T-cell (primary cell): Measurements from ENCODE around the gene WDR59. TPM values are rescaled to one million over a fixed set of nuclear protein-coding genes. Genes with fewer than 3 reads are reported as not detected.
"Not testable (repeated sequence)": the region's sequence is repeated elsewhere in the genome, so short reads cannot be mapped to it uniquely, and the experiment has no call there.

Experiments used
- ATAC-seq, 4 experiments: fragments of 200-7000 bp in 3 of 4; fragments of 150-1000 bp in 1 of 4; cut with Tn5 transposase; replicated peaks in 1 of 4; 1 replicate in 3 of 4; 2 replicates in 1 of 4; pipeline ENCODE4 v1.10.0; 2021; ENCODE audit warnings: moderate library complexity in 3 of 4, mild to moderate bottlenecking in 2 of 4, moderate number of reproducible peaks in 1 of 4
- CTCF ChIA-PET, 2 donors: fragments of 300-600 bp; sonication (Branson Sonifier 250); formaldehyde crosslinking; loops; one replicate each; lab custom pipeline; 2022; ENCODE audit warnings: antibody characterized with exemption in 2 of 2; lab: Charles Lee
- POLR2A ChIA-PET, 2 donors: fragments of 300-600 bp; sonication (Branson Sonifier 250); formaldehyde crosslinking; loops; one replicate each; lab custom pipeline; 2022; ENCODE audit warnings: antibody characterized with exemption in 2 of 2; lab: Charles Lee
- DNase-seq, 35 experiments: peaks; one replicate each; pipeline versions ENCODE4 v3.0.0 to v3.0.0-alpha.2; 2013 to 2023
- H3K27ac ChIP-seq: one replicate; pipeline ENCODE4 v1.5.1; 2013; ENCODE audit warnings: low read length
- H3K27me3 ChIP-seq, 2 experiments: replicated peaks in 1 of 2; 1 replicate in 1 of 2; 2 replicates in 1 of 2; pipeline versions ENCODE4 v1.6.1 to v1.7.0; 2013; ENCODE audit warnings: low read length in 1 of 2, mixed read lengths in 1 of 2; ENCODE audit not compliant: control insufficient read depth in 2 of 2, insufficient read depth in 2 of 2; ENCODE audit errors: extremely low read depth in 1 of 2
- H3K36me3 ChIP-seq, 2 donors: 1 replicate in 1 of 2; 2 replicates in 1 of 2; pipeline versions ENCODE4 v1.6.1 to v1.7.0; 2013; ENCODE audit warnings: low read length in 1 of 2; ENCODE audit not compliant: control insufficient read depth in 2 of 2, insufficient read depth in 1 of 2; ENCODE audit errors: extremely low read depth in 1 of 2
- H3K4me1 ChIP-seq, 2 experiments: 1 replicate in 1 of 2; 2 replicates in 1 of 2; pipeline versions ENCODE4 v1.6.1 to v1.7.0; 2013; ENCODE audit warnings: low read length in 2 of 2, mixed read lengths in 1 of 2; ENCODE audit not compliant: insufficient read depth in 2 of 2, control insufficient read depth in 1 of 2; ENCODE audit errors: extremely low read depth in 1 of 2
- H3K4me3 ChIP-seq, 2 donors: 1 replicate in 1 of 2; 2 replicates in 1 of 2; pipeline versions ENCODE4 v1.5.1 to v1.7.0; 2013; ENCODE audit warnings: mild to moderate bottlenecking in 2 of 2, low read length in 1 of 2, moderate library complexity in 1 of 2; ENCODE audit not compliant: control insufficient read depth in 1 of 2; ENCODE audit errors: extremely low read depth in 1 of 2
- H3K9me3 ChIP-seq: 2 replicates; pipeline ENCODE4 v1.7.0; 2013
- H3K27ac Mint-ChIP-seq, 2 donors: one replicate each; pipeline ENCODE4 v1.8.0; 2020 to 2021; ENCODE audit warnings: mild to moderate bottlenecking in 2 of 2, mixed read lengths in 2 of 2
- H3K27me3 Mint-ChIP-seq, 2 donors: one replicate each; pipeline ENCODE4 v1.8.0; 2021 to 2022; ENCODE audit warnings: mixed read lengths in 2 of 2
- H3K36me3 Mint-ChIP-seq: one replicate; pipeline ENCODE4 v1.8.0; 2021; ENCODE audit warnings: mixed read lengths
- H3K4me1 Mint-ChIP-seq, 3 donors: one replicate each; pipeline ENCODE4 v1.8.0; 2020 to 2022; ENCODE audit warnings: mixed read lengths in 3 of 3, mild to moderate bottlenecking in 1 of 3
- H3K4me3 Mint-ChIP-seq, 3 donors: one replicate each; pipeline ENCODE4 v1.8.0; 2020 to 2022; ENCODE audit warnings: mild to moderate bottlenecking in 3 of 3, mixed read lengths in 3 of 3, moderate library complexity in 3 of 3
- H3K9me3 Mint-ChIP-seq, 3 donors: one replicate each; pipeline ENCODE4 v1.8.0; 2020 to 2022; ENCODE audit warnings: mixed read lengths in 3 of 3
- WGBS: methylation state at CpG from one replicate; pipeline ENCODE4 v1.1.5; 2013; ENCODE audit warnings: missing lambda C conversion rate; ENCODE audit not compliant: insufficient coverage; 5-methylcytosine and 5-hydroxymethylcytosine counted together
- total RNA-seq, 35 experiments: library from RNA in 6 of 35; stranded (reverse) in 6 of 35; fragments of 120-200 nt in 1 of 35; gene quantifications; one replicate each; pipeline versions ENCODE4 v1.2.1 to v1.2.4 and lab custom pipeline; 2013 to 2026

WDR59 gene
- total RNA-seq, 5 donors from 2014 or later (not counting 1 experiment from before 2014, with no cell fraction given) = 97.7 to 120 (median 108) TPM

DNA sequence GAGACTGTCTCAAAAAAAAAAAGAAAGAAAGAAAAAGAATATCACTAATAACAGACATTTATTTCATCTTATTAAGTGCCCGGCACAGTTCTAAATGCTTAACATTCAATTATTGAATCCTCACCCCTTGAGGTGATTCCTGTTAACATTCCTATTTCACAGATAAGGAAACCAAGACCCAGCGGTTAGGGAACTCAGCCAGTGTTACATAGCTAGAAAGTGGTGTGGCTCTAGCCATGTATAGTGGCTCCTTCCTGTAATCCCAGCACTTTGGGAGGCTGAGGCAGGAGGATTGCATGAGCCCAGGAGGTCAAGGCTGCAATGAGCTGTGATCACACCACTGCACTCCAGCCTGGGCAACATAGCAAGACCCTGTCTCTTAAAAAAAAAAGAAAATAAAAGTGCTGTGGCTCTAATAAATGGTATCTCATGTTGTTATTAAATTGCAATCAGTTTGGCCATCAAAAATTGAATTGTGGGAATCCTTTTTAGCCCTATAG, 42.0 kb upstream of the WDR59 start:
- H3K4me1 Mint-ChIP-seq = peaks cover 14 to 18% (median 15%) of the 10 kb centered on the region in 3 donors
- no peak for DNase-seq
- no peaks in the 10 kb centered on the region for H3K27me3 ChIP-seq
- no peaks in the 10 kb centered on the region for H3K27me3 Mint-ChIP-seq
- H3K27ac Mint-ChIP-seq = no peak overlapping the region
- no peaks in the 10 kb centered on the region for H3K9me3 ChIP-seq
- no peak overlapping the region for H3K4me3 ChIP-seq
- ChIA-PET POLR2A (interaction anchor here in 1 of 2 donors (0.6 kb wide), 1 partner anchor 64 kb away, joined by 3 read pairs; no protein-coding TSS in a partner anchor), CTCF (no interaction called here)
- WGBS = no CpG with 5 or more reads among the region's 2 CpGs
- peaks cover 0 to 3% (median under 1%) of the 10 kb centered on the region in 3 donors for H3K9me3 Mint-ChIP-seq
- no peak overlapping the region for H3K27ac ChIP-seq
- peaks cover 8% of the 10 kb centered on the region for H3K36me3 Mint-ChIP-seq
- peaks cover 3 to 8% of the 10 kb centered on the region in 2 experiments for H3K4me1 ChIP-seq
- no peak overlapping the region for H3K4me3 Mint-ChIP-seq
- H3K36me3 ChIP-seq = no peaks in the 10 kb centered on the region
- no peak for ATAC-seq

DNA sequence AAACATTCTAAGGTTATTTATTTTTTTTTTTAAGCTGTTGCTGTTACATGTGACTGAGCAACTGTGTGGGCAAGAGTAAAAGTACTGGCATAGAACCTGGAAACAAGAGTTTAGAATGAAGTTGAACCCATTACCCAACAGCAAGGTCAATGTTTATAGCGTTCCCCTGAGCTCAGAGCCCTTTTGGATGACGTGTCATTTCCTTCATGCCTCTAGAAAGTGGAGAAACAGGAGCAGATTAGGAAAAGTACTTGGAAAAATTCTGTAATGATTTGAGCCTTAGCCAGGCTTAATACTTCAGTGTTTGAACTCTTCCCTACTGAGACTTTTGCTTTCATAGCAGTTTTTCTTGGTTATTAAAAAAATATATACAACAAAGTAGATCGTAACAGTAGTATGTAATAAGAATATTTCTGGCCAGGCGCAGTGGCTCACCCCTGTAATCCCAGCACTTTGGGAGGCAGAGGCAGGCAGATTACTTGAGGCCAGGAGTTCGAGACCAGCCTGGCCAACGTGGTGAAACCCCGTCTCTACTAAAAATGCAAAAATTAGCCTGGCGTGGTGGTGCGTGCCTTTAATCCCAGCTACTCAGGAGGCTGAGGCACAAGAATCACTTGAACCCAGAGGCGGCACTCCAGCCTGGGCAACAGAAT, 41.4 kb upstream of the WDR59 start:
- H3K9me3 Mint-ChIP-seq, H3K9me3 ChIP-seq, H3K27ac ChIP-seq, POLR2A ChIA-PET, ATAC-seq, H3K4me1 ChIP-seq, H3K27me3 ChIP-seq, H3K4me3 ChIP-seq, H3K4me3 Mint-ChIP-seq, DNase-seq, H3K27ac Mint-ChIP-seq, H3K27me3 Mint-ChIP-seq, H3K36me3 ChIP-seq: not testable (repeated sequence)
- H3K4me1 Mint-ChIP-seq = peaks cover 14 to 18% (median 15%) of the 10 kb centered on the region in 3 donors
- CTCF ChIA-PET = interaction anchor here in 1 of 2 donors (0.6 kb wide), 1 partner anchor 204 kb away, joined by 3 read pairs; no protein-coding TSS in a partner anchor
- 94% methylated on average over 6 of the region's 10 CpGs for WGBS
- peaks cover 13% of the 10 kb centered on the region for H3K36me3 Mint-ChIP-seq

DNA sequence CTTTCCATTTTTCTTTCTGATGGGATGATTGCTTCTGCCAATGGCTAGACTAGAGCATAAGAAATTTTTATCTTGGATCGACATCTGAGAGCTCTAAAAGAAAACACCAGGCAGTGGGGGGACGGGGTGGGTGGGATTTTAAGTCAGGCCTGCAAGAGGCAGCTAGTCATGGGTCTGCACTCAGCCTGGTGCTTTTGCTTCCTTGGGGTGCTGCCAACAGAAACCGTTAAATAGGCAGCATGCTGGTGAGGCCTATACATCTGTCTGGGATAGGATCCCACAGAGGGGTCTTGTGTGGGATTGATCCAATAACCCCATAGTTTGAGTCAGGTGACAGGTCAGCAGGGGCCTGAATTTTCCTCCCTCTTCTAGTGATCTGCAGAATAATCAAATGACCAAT, 40.8 kb upstream of the WDR59 start:
- Mint-ChIP-seq H3K9me3 (peaks cover 5 to 12% (median 9%) of the 10 kb centered on the region in 3 donors), H3K36me3 (peaks cover 19% of the 10 kb centered on the region), H3K27ac (peak overlapping the region in 1 of 2 donors; percentile 5), H3K27me3 (no peaks in the 10 kb centered on the region), H3K4me3 (no peak overlapping the region), H3K4me1 (peaks cover 14 to 18% (median 15%) of the 10 kb centered on the region in 3 donors)
- Histone ChIP-seq H3K4me1 (peaks cover 3 to 8% of the 10 kb centered on the region in 2 experiments), H3K4me3 (no peak overlapping the region), H3K27ac (no peak overlapping the region), H3K9me3 (no peaks in the 10 kb centered on the region), H3K36me3 (no peaks in the 10 kb centered on the region), H3K27me3 (no peaks in the 10 kb centered on the region)
- DNase-seq (no peak), ATAC-seq (no peak)
- WGBS = 81% methylated on average over 3 of the region's 3 CpGs
- POLR2A ChIA-PET = no interaction called here
- CTCF ChIA-PET = interaction anchor here (0.6 kb wide), 2 partner anchors 203 to 337 kb away, joined by 3 read pairs; no protein-coding TSS in a partner anchor

DNA sequence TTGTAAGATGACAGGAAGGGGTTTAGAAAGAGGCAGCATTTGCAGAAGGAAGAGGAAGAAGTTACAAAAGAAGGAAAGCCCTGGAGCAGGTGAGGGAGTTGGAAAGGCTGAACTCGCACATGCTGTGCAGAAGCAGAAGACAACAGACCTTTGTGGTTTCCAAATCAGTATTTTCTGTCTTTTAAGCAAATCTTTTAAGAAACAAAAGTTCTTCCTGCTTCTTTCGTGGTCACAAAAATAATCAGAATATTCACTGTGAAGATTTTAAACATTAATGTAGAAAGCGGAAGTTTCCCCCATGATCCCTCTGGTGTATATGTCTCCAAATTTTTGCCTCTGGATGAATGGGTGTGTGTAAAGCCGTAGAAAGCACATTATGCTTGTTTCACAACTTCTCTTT, 39.7 kb upstream of the WDR59 start:
- ATAC-seq (no peak), DNase-seq (no peak)
- 33% methylated on average over 1 of the region's 4 CpGs for WGBS
- no peak overlapping the region for H3K27ac ChIP-seq
- ChIA-PET CTCF (no interaction called here), POLR2A (no interaction called here)
- H3K36me3 Mint-ChIP-seq = peaks cover 20% of the 10 kb centered on the region
- H3K27ac Mint-ChIP-seq = peak overlapping the region; percentile 66 to 70
- H3K27me3 Mint-ChIP-seq = no peaks in the 10 kb centered on the region
- H3K9me3 ChIP-seq = no peaks in the 10 kb centered on the region
- H3K27me3 ChIP-seq = no peaks in the 10 kb centered on the region
- H3K4me1 Mint-ChIP-seq = peaks cover 14 to 18% (median 15%) of the 10 kb centered on the region in 3 donors
- no peaks in the 10 kb centered on the region for H3K36me3 ChIP-seq
- H3K4me1 ChIP-seq = peaks cover 3 to 8% of the 10 kb centered on the region in 2 experiments
- H3K9me3 Mint-ChIP-seq = peaks cover 5 to 12% (median 9%) of the 10 kb centered on the region in 3 donors
- H3K4me3 ChIP-seq = no peak overlapping the region
- peak overlapping the region in 1 of 3 donors; percentile 24 for H3K4me3 Mint-ChIP-seq

DNA sequence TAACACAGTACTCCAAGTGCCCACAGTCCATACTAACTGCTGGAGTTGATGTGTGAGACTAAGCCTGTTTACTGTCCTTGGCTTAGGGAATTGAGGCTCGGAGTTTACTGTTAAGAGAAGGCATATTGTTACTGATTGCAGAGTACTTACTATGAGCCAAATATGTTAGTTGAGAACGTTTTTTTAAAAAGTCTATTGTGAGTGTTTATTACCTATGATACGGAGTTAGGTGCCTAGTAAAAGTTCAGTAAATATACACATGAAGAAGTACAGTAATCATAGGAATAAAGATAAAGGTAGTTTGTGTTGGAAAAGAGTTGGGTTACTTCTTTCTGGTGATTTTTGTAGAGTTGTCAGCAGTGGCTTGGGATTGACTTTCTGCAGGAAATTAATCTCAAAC, 39.3 kb upstream of the WDR59 start:
- Histone ChIP-seq H3K36me3 (no peaks in the 10 kb centered on the region), H3K4me1 (peaks cover 3 to 8% of the 10 kb centered on the region in 2 experiments), H3K27me3 (no peaks in the 10 kb centered on the region), H3K4me3 (no peak overlapping the region), H3K27ac (no peak overlapping the region), H3K9me3 (no peaks in the 10 kb centered on the region)
- H3K4me3 Mint-ChIP-seq = peak overlapping the region in 1 of 3 donors; percentile 24
- H3K27me3 Mint-ChIP-seq = no peaks in the 10 kb centered on the region
- 71% methylated on average over 1 of the region's 3 CpGs for WGBS
- peaks cover 14 to 18% (median 15%) of the 10 kb centered on the region in 3 donors for H3K4me1 Mint-ChIP-seq
- peaks cover 5 to 12% (median 9%) of the 10 kb centered on the region in 3 donors for H3K9me3 Mint-ChIP-seq
- DNase-seq = no peak
- peaks cover 20% of the 10 kb centered on the region for H3K36me3 Mint-ChIP-seq
- H3K27ac Mint-ChIP-seq = peak overlapping the region; percentile 66 to 70
- ChIA-PET CTCF (interaction anchor here in 1 of 2 donors (0.7 kb wide), 1 partner anchor 294 kb away, joined by 3 read pairs; no protein-coding TSS in a partner anchor), POLR2A (no interaction called here)
- no peak for ATAC-seq

DNA sequence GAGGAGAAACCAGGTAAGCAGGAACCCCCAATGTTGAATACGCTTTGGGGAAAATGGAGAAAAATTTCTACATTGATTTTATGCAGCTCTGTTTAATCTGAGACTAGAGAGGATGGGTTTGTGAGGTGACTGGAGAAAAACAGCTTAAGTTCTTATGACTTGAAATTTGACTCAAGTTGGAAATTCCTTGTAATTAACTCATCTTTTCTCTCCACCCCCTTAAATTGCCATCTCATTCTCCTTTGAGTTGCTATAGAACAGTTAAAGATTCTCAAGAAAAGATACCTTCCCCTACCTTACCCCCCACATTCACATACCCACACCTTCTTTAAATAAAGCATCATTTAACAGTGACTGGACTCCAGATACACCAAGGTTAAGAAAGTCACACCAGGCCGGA, 38.1 kb upstream of the WDR59 start:
- Histone ChIP-seq H3K4me1 (peaks cover 3 to 8% of the 10 kb centered on the region in 2 experiments), H3K27ac (no peak overlapping the region), H3K36me3 (no peaks in the 10 kb centered on the region), H3K9me3 (no peaks in the 10 kb centered on the region), H3K27me3 (no peaks in the 10 kb centered on the region), H3K4me3 (no peak overlapping the region)
- DNase-seq (no peak), ATAC-seq (no peak)
- Mint-ChIP-seq H3K36me3 (peaks cover 20% of the 10 kb centered on the region), H3K4me3 (no peak overlapping the region), H3K27ac (no peak overlapping the region), H3K27me3 (no peaks in the 10 kb centered on the region), H3K4me1 (peaks cover 15 to 21% (median 18%) of the 10 kb centered on the region in 3 donors), H3K9me3 (peaks cover 5 to 12% (median 9%) of the 10 kb centered on the region in 3 donors)
- CTCF ChIA-PET = interaction anchor here in 1 of 2 donors (0.5 kb wide), 1 partner anchor 11 kb away, joined by 3 read pairs; no protein-coding TSS in a partner anchor
- 100% methylated on average over 1 of the region's 2 CpGs for WGBS
- POLR2A ChIA-PET = no interaction called here
